Astrocyte of the cerebellum (primary cell): ENCODE results near the gene SIK3.

Experiments used
- DNase-seq: peaks from one replicate; pipeline ENCODE4 v3.0.0-alpha.2; 2011; ENCODE audit warnings: low read depth
- H3K4me3 ChIP-seq: 2 replicates; pipeline ENCODE4 v1.5.1; 2011; ENCODE audit warnings: mild to moderate bottlenecking, low read depth, low read length, moderate library complexity
- in situ Hi-C: cut with HindIII; loops from 2 replicates; pipeline ENCODE4 v1.10.0; 2017; ENCODE audit warnings: low sequenced_read_pairs
- TF ChIP-seq, protein P1 (sequence below): IDR thresholded peaks from 2 replicates; pipeline ENCODE4 v1.5.1; 2012; ENCODE audit warnings: low read length, low read depth, moderate library complexity, mild to moderate bottlenecking; ENCODE audit errors: missing control alignments

SIK3 gene

DNA sequence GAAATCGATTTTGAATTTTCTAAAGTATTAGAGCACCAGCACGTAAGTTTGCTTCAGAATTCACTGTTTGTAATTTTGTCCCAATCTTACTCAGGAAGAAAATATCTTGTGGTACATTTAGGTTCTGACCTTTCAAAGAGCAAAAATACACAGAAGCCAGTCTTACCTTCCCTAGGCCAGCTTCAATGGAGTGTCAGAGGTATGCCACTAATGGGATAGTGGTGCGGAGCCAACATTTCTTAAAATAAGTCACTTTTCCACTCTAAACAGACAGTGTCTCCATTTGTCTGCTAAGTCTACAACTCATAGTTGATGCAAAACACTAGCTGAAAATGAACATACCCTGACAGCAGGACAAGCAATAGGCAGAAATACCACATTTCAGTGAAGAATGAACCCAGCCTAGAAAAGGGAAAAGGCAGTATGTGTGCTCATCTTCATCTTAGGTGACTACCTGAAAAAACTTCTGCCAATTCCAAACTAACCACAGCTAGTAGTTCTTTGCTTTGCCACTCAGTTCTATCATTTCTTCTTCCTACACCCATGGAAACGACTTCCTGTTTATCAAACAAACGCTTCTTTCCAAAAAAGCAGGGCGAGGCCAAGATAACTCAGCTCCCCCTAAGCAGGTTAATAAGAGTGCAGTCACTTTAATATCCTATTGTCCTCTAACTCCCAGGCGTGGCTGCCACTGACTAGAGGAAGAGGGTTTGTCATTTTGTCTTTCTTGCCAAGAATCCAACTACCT lies 166.8 kb downstream of the SIK3 start:
- no peak overlapping the region for H3K4me3 ChIP-seq
- DNase-seq = no peak

DNA sequence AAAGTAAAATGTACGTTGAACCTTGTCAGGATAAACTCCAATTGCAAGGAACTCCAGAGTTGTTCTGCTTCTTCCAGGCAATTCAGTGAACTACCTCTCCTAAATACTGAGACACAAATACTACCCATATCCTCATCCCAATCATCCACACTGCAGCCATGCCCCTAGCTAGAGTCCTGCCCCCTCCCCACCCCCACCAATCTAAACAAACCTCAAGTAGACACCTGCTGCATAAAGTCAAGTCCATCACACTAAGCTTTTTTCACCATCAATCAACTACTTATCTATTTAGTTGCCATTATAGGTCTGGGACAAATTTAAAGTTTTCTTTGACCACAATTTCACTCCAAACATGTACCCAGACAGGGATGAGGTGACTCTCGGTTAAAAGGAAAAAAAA lies 167.6 kb downstream of the SIK3 start:
- TF ChIP-seq, protein P1, sequence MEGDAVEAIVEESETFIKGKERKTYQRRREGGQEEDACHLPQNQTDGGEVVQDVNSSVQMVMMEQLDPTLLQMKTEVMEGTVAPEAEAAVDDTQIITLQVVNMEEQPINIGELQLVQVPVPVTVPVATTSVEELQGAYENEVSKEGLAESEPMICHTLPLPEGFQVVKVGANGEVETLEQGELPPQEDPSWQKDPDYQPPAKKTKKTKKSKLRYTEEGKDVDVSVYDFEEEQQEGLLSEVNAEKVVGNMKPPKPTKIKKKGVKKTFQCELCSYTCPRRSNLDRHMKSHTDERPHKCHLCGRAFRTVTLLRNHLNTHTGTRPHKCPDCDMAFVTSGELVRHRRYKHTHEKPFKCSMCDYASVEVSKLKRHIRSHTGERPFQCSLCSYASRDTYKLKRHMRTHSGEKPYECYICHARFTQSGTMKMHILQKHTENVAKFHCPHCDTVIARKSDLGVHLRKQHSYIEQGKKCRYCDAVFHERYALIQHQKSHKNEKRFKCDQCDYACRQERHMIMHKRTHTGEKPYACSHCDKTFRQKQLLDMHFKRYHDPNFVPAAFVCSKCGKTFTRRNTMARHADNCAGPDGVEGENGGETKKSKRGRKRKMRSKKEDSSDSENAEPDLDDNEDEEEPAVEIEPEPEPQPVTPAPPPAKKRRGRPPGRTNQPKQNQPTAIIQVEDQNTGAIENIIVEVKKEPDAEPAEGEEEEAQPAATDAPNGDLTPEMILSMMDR = no peak
- in situ Hi-C loops = no loop called here
- no peak for DNase-seq
- no peak overlapping the region for H3K4me3 ChIP-seq

More for the DNA sequence above, 166.8 kb downstream of the SIK3 start:
- in situ Hi-C loops = no loop called here
- TF ChIP-seq, protein P1 = no peak

DNA sequence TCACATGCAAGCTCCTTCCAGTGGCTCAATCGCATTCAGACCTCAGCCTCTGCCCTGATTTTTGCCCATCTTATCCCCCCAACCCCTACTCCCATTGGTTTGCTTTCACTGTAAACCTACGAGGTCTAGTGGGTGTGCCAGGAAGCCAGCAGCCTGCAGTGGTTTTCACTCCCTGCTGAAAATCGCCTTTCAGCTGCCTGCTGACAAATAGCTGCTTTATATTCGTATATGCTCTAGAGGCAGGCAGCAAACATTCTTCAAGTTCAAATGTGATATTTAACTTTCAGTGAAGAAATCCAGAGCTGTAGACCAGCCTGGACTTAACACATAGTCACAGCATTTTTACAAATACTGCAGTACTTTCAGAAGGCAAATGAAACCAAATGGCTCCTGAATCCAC lies 168.1 kb downstream of the SIK3 start:
- in situ Hi-C loops = no loop called here
- TF ChIP-seq, protein P1 = no peak
- H3K4me3 ChIP-seq = no peak overlapping the region
- peak; percentile 6 for DNase-seq

DNA sequence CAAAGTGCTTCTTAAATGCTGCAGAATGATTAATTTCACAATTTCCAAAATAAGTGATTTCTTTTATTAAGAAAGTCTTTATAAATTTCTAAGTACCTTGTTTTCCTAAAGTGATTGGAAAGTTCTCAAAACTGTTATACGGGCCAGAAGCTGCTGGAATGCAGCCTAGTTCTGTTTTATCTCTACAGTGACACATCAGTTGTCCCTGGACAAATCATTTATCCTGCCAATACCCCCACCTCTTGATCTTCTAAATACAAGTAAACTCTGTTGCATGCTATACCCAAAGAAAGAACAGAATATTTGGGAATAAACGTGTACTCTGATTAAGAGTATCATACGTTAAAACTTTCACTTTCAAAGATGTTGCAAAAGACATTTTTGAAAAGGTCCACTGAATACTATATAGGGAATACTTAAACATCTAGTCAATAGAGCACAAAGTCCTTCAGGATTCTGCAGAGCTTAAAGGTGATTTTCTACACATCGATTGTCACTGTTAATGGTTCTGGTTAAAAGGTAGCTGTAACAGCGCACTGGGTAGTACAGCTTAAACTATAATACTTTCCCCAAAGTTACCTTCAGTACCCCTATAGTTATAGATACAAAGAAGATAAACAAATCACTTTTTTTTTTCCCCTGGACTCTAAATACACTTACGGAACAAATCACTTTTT lies 168.7 kb downstream of the SIK3 start:
- no peak overlapping the region for H3K4me3 ChIP-seq
- in situ Hi-C loops = no loop called here

DNA sequence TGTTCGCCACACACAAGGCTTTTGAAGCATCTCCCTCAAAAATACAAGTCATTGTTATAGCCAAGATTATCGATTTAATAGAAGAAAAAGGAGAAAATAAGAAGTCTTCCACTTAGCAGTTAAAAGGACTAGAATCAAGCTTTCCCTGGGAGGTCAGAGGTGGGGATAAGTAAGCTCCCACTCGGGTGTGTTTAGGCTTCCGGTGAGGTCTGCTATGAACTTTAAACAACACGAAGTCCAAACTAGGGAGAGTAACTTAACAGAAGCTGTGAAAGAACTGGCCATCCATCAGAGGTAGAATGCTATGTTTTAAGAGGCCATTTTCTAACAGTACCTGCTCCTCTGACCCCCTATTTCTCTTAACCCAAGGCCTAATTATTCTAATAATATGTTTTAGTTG lies 169.4 kb downstream of the SIK3 start:
- H3K4me3 ChIP-seq = no peak overlapping the region
- no peak for DNase-seq
- in situ Hi-C loops = no loop called here
- TF ChIP-seq, protein P1 = no peak

More for the DNA sequence above, 168.7 kb downstream of the SIK3 start:
- TF ChIP-seq, protein P1 = no peak
- no peak for DNase-seq

DNA sequence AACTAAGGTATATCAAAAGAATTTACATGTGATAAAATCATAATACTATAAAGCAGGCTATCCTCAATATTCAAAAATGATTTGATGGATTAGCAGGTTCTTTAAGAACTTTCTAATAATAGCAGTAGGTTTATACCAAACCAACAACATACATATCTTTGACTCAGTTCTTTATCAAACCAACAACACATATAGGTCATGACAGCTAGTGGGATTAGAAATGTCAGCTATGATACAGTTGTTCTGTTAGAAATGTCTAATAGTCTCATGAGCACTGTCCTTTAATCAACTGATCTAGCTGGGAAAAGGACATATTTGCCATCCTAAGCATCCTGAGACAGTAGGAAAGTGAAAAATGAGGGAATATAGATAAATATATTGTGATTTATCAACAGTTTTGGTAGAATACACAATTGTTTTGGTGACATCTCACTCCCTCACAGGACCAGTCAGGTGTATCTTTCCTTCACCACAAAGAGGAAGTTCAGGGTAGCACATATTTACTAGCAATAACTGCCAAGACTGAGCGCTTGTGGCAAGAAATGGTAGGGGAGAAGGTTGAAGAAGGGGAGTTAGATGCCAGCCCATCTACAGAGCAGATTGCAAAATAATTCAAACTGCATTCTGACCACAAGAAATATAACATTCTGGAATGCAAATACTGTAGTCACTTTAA lies 170.0 kb downstream of the SIK3 start:
- no peak for DNase-seq
- in situ Hi-C loops = no loop called here
- no peak overlapping the region for H3K4me3 ChIP-seq
- TF ChIP-seq, protein P1 = no peak
